Keratinocyte (primary cell): Measurements from ENCODE around the gene ERC2. TPM values are rescaled to one million over a fixed set of nuclear protein-coding genes. Genes with fewer than 3 reads are reported as not detected.

ENCODE experiments used
- DNase-seq: peaks from one replicate; pipeline ENCODE4 v3.0.0-alpha.2; 2011; ENCODE audit warnings: low read depth, missing footprints, low spot score
- FAIRE-seq: peaks from 2 replicates; lab custom pipeline; 2011; peaks lifted over from hg19 to GRCh38; lab: Jason Lieb, UNC
- H2AFZ ChIP-seq: 2 replicates; pipeline ENCODE4 v1.6.0; 2012; ENCODE audit warnings: low read length, control low read depth, inconsistent platforms; ENCODE audit not compliant: control insufficient read depth
- H3K27ac ChIP-seq: 2 replicates; pipeline ENCODE4 v1.5.1; 2011; ENCODE audit warnings: low read length; ENCODE audit not compliant: control insufficient read depth, insufficient read depth
- H3K27me3 ChIP-seq: 3 replicates; pipeline ENCODE4 v1.6.0; 2011; ENCODE audit warnings: low read length; ENCODE audit not compliant: control insufficient read depth, insufficient read depth; ENCODE audit errors: extremely low read depth
- H3K36me3 ChIP-seq, 2 experiments: 2 replicates in 1 of 2; 3 replicates in 1 of 2; pipeline ENCODE4 v1.5.1; 2011; ENCODE audit warnings: low read length in 2 of 2, mild to moderate bottlenecking in 1 of 2; ENCODE audit not compliant: control insufficient read depth in 2 of 2, insufficient read depth in 2 of 2; ENCODE audit errors: extremely low read depth in 1 of 2
- H3K4me1 ChIP-seq: 3 replicates; pipeline ENCODE4 v1.5.1; 2011; ENCODE audit warnings: low read length; ENCODE audit not compliant: control insufficient read depth, insufficient read depth; ENCODE audit errors: extremely low read depth
- H3K4me2 ChIP-seq: 3 replicates; pipeline ENCODE4 v1.6.0; 2011; ENCODE audit warnings: low read depth, low read length; ENCODE audit not compliant: control insufficient read depth, insufficient read depth; ENCODE audit errors: extremely low read depth
- H3K4me3 ChIP-seq, 3 experiments: fragments of 200-600 bp in 1 of 3; sonication (generic) in 1 of 3; 2 replicates in 2 of 3; 3 replicates in 1 of 3; pipeline ENCODE4 v1.5.1; 2011 to 2016; ENCODE audit warnings: low read length in 3 of 3, mild to moderate bottlenecking in 3 of 3, control low read depth in 2 of 3, inconsistent platforms in 1 of 3, low read depth in 1 of 3, mixed read lengths in 1 of 3, mixed run types in 1 of 3, moderate library complexity in 1 of 3; ENCODE audit not compliant: control insufficient read depth in 2 of 3, insufficient read depth in 2 of 3; ENCODE audit errors: extremely low read depth in 1 of 3
- H3K79me2 ChIP-seq: 2 replicates; pipeline ENCODE4 v1.6.0; 2012; ENCODE audit warnings: low read length; ENCODE audit not compliant: control insufficient read depth, insufficient read depth
- H3K9ac ChIP-seq: 3 replicates; pipeline ENCODE4 v1.6.0; 2011; ENCODE audit warnings: low read length; ENCODE audit not compliant: control insufficient read depth, insufficient read depth; ENCODE audit errors: extremely low read depth
- H3K9me1 ChIP-seq: 3 replicates; pipeline ENCODE4 v1.6.0; 2011; ENCODE audit warnings: low read length; ENCODE audit not compliant: control insufficient read depth, insufficient read depth; ENCODE audit errors: extremely low read depth
- H3K9me3 ChIP-seq: 2 replicates; pipeline ENCODE4 v1.5.1; 2012; ENCODE audit warnings: low read depth, low read length; ENCODE audit not compliant: control insufficient read depth
- H4K20me1 ChIP-seq: 3 replicates; pipeline ENCODE4 v1.6.0; 2011; ENCODE audit warnings: low read length; ENCODE audit not compliant: control insufficient read depth, insufficient read depth; ENCODE audit errors: extremely low read depth
- CTCF ChIP-seq, 3 experiments: IDR thresholded peaks in 1 of 3; conservative IDR thresholded peaks in 1 of 3; optimal IDR thresholded peaks in 1 of 3; 2 replicates in 2 of 3; 3 replicates in 1 of 3; pipeline versions ENCODE3 to v1.5.1; 2011; ENCODE audit warnings: low read length in 3 of 3, mild to moderate bottlenecking in 3 of 3, moderate library complexity in 2 of 3, control low read depth in 1 of 3, inconsistent platforms in 1 of 3; ENCODE audit not compliant: insufficient read depth in 2 of 3; ENCODE audit errors: extremely low read depth in 1 of 3
- EZH2 ChIP-seq: IDR thresholded peaks from one replicate; pipeline ENCODE4 v1.6.1; 2012; ENCODE audit warnings: inconsistent platforms, mild to moderate bottlenecking, low read length, moderate library complexity
- dilution Hi-C: fragments of 300-500 bp; cut with MboI; formaldehyde crosslinking; loops from one replicate; pipeline ENCODE4 v1.7.0; 2020; ENCODE audit warnings: low sequenced_read_pairs; ENCODE audit not compliant: extremely low pct_ligation_motif_present
- polyA plus RNA-seq, 5 experiments: library from polyadenylated mRNA; depleted of rRNA in 3 of 5; stranded (reverse) in 3 of 5; stranded (forward) in 1 of 5; unstranded in 1 of 5; fragments of >200 nt; gene quantifications; 1 replicate in 1 of 5; 2 replicates in 3 of 5; 3 replicates in 1 of 5; pipeline versions ENCODE4 v1.2.1 to v1.2.3, GENCODE V29; 2011 to 2012; ENCODE audit warnings: missing spikeins in 2 of 5, low read depth in 1 of 5, low replicate concordance in 1 of 5

The ERC2 gene
- polyA plus RNA-seq, 1 donor (not counting 4 experiments of a cell fraction or from before 2014, with no cell fraction given): 0.08 TPM

- H3K9ac ChIP-seq: no peak overlapping the region
- H3K27me3 ChIP-seq: no peaks in the 10 kb centered on the region
- TF ChIP-seq CTCF (optimal IDR thresholded peaks at IDR 0.05 in 1 of 3, IDR thresholded peaks at IDR 0.05 in 1 of 3, conservative IDR thresholded peaks at IDR 0.05 in 1 of 3; ENCODE audit: extremely low read depth in 1 of 3, insufficient read depth in 2 of 3, low read length in 3 of 3) (no peak), EZH2 (no peak)
- H3K4me1 ChIP-seq: no peaks in the 10 kb centered on the region
- no peak for DNase-seq
- H2AFZ ChIP-seq: no peak overlapping the region
- no peaks in the 10 kb centered on the region for H3K36me3 ChIP-seq
- no peak overlapping the region for H3K4me2 ChIP-seq
- FAIRE-seq: no peak
- H3K9me1 ChIP-seq: no peaks in the 10 kb centered on the region
- H3K9me3 ChIP-seq: no peaks in the 10 kb centered on the region
- no peaks in the 10 kb centered on the region for H4K20me1 ChIP-seq
- no peak overlapping the region for H3K27ac ChIP-seq
- H3K79me2 ChIP-seq: no peaks in the 10 kb centered on the region
- no peak overlapping the region for H3K4me3 ChIP-seq
- dilution Hi-C loops: no loop called here
Observed at GRCh38 chr3:55571216-55571813, 897.0 kb downstream of the ERC2 start.

GRCh38 chr3:55570271-55570711 lies 898.0 kb downstream of the ERC2 start:
- no peaks in the 10 kb centered on the region for H3K27me3 ChIP-seq
- H2AFZ ChIP-seq: no peak overlapping the region
- H3K4me3 ChIP-seq: no peak overlapping the region
- H3K9ac ChIP-seq: no peak overlapping the region
- no peak overlapping the region for H3K4me2 ChIP-seq
- no peaks in the 10 kb centered on the region for H3K4me1 ChIP-seq
- dilution Hi-C loops: no loop called here
- FAIRE-seq (no peak), DNase-seq (no peak)
- H3K9me3 ChIP-seq: no peaks in the 10 kb centered on the region
- H3K27ac ChIP-seq: no peak overlapping the region
- H3K79me2 ChIP-seq: no peaks in the 10 kb centered on the region
- TF ChIP-seq CTCF (optimal IDR thresholded peaks at IDR 0.05 in 1 of 3, IDR thresholded peaks at IDR 0.05 in 1 of 3, conservative IDR thresholded peaks at IDR 0.05 in 1 of 3; ENCODE audit: extremely low read depth in 1 of 3, insufficient read depth in 2 of 3, low read length in 3 of 3): no peak
- TF ChIP-seq EZH2: no peak
- no peaks in the 10 kb centered on the region for H4K20me1 ChIP-seq
- no peaks in the 10 kb centered on the region for H3K9me1 ChIP-seq
- H3K36me3 ChIP-seq: no peaks in the 10 kb centered on the region
